ENCODE data around the gene ZNF219.

ZNF219 gene

DNA sequence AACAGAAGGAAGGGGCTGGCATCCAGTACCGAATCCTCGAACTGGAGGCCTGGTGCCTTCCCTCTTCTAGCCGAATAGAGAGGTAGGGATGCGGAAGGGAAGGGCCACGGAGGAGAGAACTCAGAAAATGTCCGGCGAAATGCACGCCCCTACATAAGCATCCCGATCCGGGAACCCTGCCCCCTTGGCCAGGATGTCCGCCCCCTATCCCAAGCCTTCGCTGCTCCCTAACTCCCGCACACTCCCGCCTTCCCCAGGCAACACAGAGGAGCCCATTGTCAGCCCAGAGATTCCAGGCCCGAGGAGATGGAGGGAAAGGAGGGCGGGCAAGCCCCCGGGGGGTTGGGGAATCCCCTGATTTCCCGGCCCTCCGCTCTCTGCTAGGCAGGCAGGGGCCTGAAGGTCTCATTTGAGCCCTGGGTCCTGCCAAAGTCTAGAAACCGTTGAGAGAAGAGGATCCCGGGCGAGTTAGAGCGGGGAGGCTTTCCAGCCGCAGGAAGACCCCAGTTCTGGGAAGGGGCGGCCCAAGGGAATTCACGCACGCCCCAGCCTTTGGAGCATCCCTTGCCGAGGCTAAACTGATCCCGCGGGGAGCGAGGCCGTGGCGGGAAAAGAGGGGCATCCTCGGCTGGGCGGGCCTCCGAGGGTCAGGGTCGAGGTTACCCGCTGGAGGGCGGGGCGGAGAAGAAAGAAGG lies 28.9 kb downstream of the ZNF219 start:
- Mint-ChIP-seq H3K27ac (no peak overlapping the region), H3K9me3 (no peaks in the 10 kb centered on the region)

DNA sequence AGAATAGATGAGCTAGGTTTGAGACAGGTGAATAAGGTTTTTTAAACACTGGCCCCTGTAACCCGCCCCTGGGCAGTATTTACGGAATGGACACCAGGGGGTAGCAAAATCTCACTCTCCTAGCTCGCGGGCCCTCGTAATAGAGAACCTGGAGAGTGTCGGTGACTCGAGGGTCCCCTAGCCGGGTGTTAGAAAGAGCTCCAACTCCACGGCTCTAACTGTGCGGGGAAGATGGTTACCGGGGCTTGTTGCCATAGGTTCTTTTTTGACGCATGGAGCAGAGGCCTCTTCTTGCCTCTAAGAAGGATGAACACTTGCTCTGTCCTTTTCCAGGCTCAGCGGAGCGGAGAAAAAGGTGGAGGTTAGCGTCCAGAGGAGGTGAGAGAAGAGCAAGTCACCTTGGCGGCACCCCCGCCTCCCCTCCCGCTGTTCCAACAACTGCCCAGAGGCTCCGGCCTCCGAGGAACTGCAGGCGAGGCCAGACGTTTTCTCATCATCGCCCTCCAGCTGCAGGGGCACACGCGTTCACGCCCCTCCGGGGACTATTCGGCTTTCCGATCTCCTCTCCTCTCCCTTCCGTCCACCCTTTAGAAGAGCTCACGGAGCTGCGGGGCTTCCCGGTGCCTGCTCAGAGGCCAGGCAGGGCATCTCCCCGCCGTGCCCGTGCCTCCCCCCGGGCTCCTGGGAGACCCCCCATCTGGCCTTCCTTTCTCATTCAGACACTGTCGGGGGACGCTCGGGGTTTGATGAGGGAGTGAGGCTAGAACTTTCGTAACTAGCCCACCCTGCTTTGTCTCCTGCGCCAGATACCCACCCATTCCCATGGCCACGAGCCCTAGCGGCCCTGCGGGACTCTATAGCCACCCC lies 29.7 kb downstream of the ZNF219 start:
- Mint-ChIP-seq H3K4me1 (peaks cover 27% of the 10 kb centered on the region), H3K9me3 (no peaks in the 10 kb centered on the region), H3K36me3 (no peaks in the 10 kb centered on the region), H3K4me3 (peak overlapping the region; percentile 80), H3K27ac (no peak overlapping the region), H3K27me3 (peaks cover 46% of the 10 kb centered on the region)

More for the DNA sequence above, 28.9 kb downstream of the ZNF219 start:
- peak overlapping the region; percentile 80 for H3K4me3 Mint-ChIP-seq
- peaks cover 27% of the 10 kb centered on the region for H3K4me1 Mint-ChIP-seq
- no peaks in the 10 kb centered on the region for H3K36me3 Mint-ChIP-seq
- H3K27me3 Mint-ChIP-seq, result peaks cover 46% of the 10 kb centered on the region

DNA sequence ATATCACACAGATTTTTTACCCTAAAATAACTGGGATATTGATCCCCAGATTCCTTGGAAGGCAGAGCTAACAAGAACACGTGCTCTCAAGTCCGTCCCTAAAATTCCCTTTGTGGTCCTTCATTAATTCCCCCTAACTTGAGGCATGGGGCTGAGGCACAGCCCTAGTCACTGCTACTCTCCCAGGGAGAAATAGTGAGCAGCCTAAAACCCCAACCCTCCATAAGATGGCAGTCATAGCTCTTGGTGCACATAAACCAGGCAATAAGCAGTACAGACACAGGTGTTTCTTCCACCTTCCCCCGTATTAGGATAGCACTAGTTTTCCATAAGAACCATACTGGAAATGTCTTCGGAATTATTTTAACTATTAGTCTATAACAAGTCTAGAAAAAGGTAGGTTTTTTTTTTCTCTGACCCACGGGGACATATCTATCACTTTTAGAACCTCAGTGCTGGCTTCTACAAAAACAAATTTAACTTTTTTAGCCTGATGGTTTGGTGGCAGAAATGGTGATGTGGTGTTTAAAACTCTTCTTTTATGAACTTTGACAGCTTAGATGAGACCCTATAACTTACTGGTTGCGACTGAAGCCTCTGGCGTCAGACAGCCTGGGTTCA lies 31.5 kb downstream of the ZNF219 start:
- Mint-ChIP-seq H3K27ac (no peak overlapping the region), H3K36me3 (no peaks in the 10 kb centered on the region), H3K4me1 (peaks cover 26% of the 10 kb centered on the region), H3K4me3 (no peak overlapping the region), H3K27me3 (peaks cover 44% of the 10 kb centered on the region), H3K9me3 (no peaks in the 10 kb centered on the region)

DNA sequence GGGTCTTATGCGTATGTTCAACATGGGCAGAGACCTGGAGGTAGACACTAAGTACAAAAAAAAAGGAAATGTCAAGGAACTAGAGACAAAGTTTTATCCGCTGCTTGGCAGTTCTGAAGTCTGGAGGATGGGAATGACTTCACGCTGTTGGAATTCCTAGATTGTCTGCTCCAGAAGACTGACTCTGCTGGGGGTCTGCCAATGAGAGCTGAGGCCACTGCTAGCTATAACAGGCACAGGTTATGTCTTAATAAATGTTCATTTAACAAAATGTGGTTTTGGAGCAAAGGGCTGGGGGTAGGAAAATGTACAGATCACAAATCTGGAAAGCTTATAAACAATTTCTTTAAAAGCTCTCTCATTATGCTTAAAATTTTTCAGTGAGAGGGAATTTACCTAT lies 35.0 kb downstream of the ZNF219 start:
- Mint-ChIP-seq H3K27ac (no peak overlapping the region), H3K36me3 (no peaks in the 10 kb centered on the region), H3K27me3 (peaks cover 27% of the 10 kb centered on the region), H3K4me3 (no peak overlapping the region), H3K9me3 (no peaks in the 10 kb centered on the region), H3K4me1 (peaks cover 2% of the 10 kb centered on the region)

DNA sequence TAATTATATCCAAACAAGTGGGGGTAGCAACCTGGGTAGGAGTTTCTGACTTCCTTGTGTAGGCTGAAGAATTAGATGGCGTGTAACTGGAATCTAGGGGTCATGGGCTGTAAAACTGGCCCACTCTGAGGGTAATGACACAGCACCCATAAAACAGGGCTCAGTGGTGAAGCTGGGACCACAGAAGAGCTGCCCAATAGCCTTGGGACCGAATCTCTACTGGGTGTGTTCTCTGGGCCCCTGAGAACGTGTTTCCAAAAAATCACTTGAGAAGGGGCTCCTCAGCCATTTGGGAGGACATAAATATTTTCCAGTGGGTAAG lies 37.1 kb downstream of the ZNF219 start:
- no peaks in the 10 kb centered on the region for H3K4me1 Mint-ChIP-seq
- H3K27me3 Mint-ChIP-seq, result peaks cover 16% of the 10 kb centered on the region

DNA sequence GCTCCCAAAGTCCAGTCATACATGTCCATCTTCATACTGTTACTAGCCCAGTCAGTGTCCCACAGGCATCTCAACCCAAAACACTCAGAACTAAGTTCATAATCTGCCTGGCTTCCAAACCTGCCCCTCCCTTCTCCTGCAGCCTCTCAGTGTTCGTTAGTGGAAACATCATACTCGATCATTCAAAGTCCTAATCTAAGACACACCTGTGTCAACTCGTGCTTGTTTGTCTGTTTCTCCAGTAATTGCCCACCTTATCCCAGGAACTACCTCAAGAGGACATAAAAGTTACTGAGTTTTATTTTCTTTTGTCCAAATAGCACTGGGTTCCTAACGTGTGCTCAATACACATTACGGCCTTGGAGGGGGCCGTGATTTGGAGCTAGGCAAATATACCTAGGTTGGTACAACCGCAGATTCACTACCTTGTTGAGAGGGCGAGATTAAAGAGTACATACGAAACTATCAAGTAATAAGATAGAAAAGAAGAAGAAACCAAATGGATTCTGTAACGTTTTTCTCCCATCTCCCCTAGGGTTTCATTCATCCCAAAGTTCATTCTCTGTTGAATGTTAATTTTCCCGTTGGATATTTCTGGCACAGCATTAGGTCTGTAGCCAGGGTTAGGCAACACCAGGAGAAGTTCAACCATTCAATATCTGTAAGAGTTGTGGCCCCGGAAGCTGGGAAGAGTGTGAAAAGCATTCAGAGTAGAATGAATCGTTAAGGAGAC lies 37.7 kb downstream of the ZNF219 start:
- Mint-ChIP-seq H3K4me1 (no peaks in the 10 kb centered on the region), H3K36me3 (no peaks in the 10 kb centered on the region)

More for the DNA sequence above, 37.1 kb downstream of the ZNF219 start:
- H3K9me3 Mint-ChIP-seq, result no peaks in the 10 kb centered on the region
- no peaks in the 10 kb centered on the region for H3K36me3 Mint-ChIP-seq
- H3K27ac Mint-ChIP-seq, result no peak overlapping the region
- no peak overlapping the region for H3K4me3 Mint-ChIP-seq

DNA sequence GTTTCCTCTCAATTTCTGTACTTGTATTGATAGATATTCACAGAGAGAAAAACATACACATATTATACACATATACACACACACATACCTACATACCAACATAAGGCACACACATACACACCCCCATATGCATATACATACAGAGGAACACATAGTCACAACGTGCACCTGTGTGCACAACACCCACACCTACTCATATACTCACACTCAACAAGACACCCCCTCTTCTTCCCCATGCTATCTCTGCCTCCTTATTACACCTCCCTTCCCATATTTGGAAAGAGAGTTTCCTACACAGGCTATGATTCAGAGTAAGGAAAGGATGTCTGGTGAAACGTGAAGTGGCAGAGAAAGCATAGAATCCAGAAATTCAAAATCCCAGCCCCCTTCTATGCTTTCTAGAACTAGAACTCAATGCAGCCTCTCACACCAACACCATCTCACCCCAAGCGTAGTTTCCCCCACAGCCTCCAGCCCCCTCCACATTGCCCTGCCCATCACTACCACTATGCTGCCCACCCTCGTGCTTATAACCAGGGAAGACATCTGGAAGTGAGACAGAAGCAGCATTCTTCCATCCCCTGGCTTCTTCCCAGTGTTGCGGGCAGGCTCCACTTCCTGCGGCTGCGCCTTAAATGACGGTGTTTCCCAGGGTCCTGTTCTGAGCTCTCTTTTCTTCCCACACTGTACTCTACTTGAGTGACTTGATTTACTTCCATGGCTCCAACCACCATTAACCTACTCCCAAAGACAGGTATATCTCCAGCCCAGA lies 38.4 kb downstream of the ZNF219 start:
- H3K4me3 Mint-ChIP-seq, result no peak overlapping the region
- H3K27ac Mint-ChIP-seq, result no peak overlapping the region
- H3K9me3 Mint-ChIP-seq, result no peaks in the 10 kb centered on the region
- H3K36me3 Mint-ChIP-seq, result no peaks in the 10 kb centered on the region
- peaks cover 8% of the 10 kb centered on the region for H3K27me3 Mint-ChIP-seq
- no peaks in the 10 kb centered on the region for H3K4me1 Mint-ChIP-seq

More for the DNA sequence above, 37.7 kb downstream of the ZNF219 start:
- Mint-ChIP-seq H3K27me3 (peaks cover 13% of the 10 kb centered on the region), H3K9me3 (no peaks in the 10 kb centered on the region), H3K4me3 (no peak overlapping the region), H3K27ac (no peak overlapping the region)

DNA sequence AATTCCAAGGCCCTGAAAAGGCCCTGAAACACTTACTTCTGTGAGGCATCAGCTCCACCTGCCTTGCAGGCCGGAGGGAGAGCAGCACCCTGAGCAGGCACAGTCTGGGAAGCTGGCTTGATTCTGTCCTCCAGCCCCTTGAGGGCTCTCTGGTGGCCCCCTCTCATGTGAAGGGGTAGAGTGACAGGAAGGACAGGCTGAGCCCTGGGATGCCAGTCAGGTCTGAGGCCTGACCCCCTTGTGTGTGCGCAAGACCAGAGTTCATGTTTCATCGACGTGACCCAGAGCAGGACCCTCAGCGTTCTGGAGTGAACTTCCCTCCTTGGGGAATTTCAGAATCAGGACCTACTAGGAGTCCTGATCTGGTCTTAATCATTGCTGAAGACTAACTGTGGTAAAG lies 39.6 kb downstream of the ZNF219 start:
- Mint-ChIP-seq H3K36me3 (no peaks in the 10 kb centered on the region), H3K9me3 (no peaks in the 10 kb centered on the region), H3K4me1 (no peaks in the 10 kb centered on the region), H3K27ac (no peak overlapping the region), H3K4me3 (no peak overlapping the region), H3K27me3 (peaks cover 7% of the 10 kb centered on the region)

DNA sequence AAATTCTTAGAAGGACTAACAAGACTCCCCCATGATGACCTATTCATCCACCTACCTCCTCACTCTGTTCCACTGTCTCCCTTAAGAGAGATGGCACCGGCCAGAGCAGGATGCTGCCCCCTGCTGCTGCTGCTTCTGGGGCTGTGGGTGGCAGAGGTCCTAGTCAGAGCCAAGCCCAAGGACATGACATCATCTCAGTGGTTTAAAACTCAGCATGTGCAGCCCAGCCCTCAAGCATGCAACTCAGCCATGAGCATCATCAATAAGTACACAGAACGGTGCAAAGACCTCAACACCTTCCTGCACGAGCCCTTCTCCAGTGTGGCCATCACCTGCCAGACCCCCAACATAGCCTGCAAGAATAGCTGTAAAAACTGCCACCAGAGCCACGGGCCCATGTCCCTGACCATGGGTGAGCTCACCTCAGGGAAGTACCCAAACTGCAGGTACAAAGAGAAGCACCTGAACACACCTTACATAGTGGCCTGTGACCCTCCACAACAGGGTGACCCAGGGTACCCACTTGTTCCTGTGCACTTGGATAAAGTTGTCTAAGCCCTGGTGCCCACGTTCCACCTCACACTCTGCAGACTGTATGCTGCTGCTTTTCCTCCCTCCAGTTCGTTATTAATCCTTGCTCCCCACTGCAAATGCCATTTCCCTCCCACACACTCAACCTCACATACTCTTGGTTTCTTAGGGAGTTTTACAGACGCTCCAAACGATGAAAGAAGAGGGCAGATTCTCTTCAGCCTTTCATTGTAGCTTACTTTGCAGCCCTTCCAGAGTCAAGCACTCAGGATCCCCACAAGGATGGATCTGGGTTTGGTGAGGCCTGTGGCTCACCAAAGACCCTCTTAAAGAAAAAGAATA lies 40.4 kb downstream of the ZNF219 start, which contains the start of gene RNASE8:
TSS of gene RNASE8 (plus strand) at position 20 of the 873 bp plus-strand sequence. CDS start at position 91, 71 bp downstream.
- H3K9me3 Mint-ChIP-seq, result no peaks in the 10 kb centered on the region
- H3K27ac Mint-ChIP-seq, result no peak within 1 kb of the TSS
- no peak within 1 kb of the TSS for H3K4me3 Mint-ChIP-seq
- H3K36me3 Mint-ChIP-seq, result no peaks in the 10 kb centered on the region
- no peaks in the 10 kb centered on the region for H3K4me1 Mint-ChIP-seq
- H3K27me3 Mint-ChIP-seq, result peaks cover 7% of the 10 kb centered on the region

DNA sequence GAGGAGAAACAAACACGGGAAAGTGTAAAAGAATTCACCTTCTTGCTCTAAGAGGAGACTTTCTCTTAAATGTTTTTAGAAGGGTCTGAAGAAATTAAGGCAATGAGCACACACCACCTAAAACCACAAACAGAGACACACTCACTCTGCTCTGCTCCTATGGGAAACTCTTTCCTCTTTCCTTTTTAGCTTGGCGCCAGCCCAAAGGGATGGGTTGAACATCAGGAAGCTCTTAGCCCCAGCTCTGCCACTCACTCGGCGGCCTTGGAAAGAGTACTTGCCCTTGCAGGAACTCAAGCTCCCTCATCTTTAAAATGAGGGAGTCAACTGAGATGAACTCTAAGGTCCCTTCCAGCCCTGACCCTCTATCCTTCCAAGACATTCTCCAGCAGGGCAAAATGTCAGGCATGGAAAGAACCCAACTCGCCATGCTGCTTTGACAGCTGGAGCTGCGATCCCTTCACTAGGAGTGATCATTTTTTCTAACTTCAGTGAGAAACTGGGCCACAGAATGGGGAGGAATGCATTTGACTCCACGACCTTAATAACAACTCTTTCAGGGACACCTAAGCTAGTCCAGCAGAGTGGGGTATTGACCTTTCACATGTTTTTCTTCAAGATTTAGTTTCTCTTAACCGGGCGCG lies 41.8 kb downstream of the ZNF219 start:
- Mint-ChIP-seq H3K4me1 (no peaks in the 10 kb centered on the region), H3K9me3 (no peaks in the 10 kb centered on the region), H3K36me3 (no peaks in the 10 kb centered on the region), H3K27me3 (peaks cover 2% of the 10 kb centered on the region), H3K4me3 (no peak overlapping the region), H3K27ac (no peak overlapping the region)

DNA sequence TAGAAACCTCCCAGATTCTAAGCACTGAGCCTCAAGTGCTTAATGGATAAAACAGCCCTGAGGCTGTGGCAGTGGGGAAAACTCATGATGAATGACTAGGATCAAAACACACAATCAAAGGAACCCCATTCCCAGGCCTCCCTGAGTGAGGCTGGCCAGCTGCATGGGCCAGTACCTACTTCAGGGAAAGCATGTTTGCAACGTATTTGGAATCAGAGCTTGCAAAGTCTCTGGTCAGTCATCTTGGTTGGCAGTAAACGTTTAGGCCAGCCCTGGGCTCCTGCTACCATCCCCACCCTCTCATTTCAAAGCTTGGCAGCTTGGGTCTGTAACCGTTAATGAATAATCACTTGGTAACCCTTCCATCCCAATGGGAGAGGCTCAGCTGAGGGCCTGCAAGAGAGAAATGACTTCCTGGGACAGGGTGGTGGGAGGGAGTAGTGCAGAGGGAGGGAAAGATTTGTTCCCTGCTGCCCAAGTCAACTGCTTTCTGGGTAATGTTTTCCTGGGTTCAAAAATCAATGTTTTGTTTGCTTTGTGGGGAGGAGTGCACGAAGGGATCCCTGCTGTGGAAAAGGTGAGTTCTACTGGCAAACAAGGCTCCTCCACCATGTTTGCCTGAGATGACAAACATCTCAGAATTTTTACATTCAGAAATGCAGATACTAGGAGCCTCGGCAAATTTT lies 42.9 kb downstream of the ZNF219 start:
- no peaks in the 10 kb centered on the region for H3K4me1 Mint-ChIP-seq
- no peak overlapping the region for H3K4me3 Mint-ChIP-seq
- no peaks in the 10 kb centered on the region for H3K36me3 Mint-ChIP-seq
- no peak overlapping the region for H3K27ac Mint-ChIP-seq
- peaks cover 2% of the 10 kb centered on the region for H3K27me3 Mint-ChIP-seq
- H3K9me3 Mint-ChIP-seq, result no peaks in the 10 kb centered on the region

DNA sequence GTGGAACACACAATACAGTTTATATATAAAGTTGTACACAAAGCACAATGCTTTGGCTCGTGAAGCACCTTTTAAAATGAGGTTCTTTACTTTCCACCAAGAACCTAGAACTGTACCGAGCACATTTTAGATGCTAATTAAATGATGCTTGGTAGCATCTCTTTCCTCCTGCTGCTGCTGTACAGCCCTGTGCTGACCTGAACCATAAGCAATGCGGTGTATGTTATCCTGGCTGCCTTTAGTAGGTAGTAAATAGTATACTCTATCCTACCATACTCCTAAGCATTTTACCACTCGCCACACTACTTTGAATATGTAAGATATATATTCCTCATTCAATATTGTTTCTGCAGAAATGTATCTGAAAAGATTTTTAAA lies 43.7 kb downstream of the ZNF219 start:
- Mint-ChIP-seq H3K36me3 (no peaks in the 10 kb centered on the region), H3K4me3 (no peak overlapping the region), H3K4me1 (no peaks in the 10 kb centered on the region), H3K27me3 (peaks cover under 1% of the 10 kb centered on the region), H3K9me3 (no peaks in the 10 kb centered on the region), H3K27ac (no peak overlapping the region)

DNA sequence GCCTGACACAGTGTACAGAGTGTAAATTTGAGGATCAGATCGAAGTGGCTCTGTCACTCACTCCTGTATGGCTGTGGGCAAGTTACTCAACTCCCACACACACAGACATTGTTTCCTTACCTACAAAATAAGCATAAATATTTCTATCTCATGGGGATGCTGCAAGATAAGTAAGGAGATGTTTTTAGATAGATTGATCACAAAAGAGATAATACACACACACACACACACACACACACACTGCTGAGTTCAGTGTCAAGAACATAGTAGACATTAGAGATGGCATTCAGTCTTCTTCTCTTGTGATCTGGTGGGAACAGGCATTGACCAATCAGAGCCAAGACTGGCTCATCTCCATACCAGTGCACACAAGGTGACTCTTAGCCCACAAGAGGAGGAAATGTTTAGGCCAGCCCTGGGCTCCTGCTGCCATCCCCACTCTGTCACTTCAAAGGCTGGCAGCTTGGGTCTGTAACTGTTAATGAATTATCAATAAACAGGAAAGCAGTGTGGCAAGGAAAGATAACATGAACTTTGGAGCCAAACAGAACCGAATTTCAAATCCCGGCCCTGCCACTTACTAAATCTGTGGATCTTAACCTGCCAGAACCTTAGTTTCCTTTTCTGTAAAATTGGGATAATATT lies 44.2 kb downstream of the ZNF219 start:
- no peaks in the 10 kb centered on the region for H3K27me3 Mint-ChIP-seq
- no peak overlapping the region for H3K27ac Mint-ChIP-seq
- no peak overlapping the region for H3K4me3 Mint-ChIP-seq
- H3K4me1 Mint-ChIP-seq, result no peaks in the 10 kb centered on the region
- H3K9me3 Mint-ChIP-seq, result no peaks in the 10 kb centered on the region
- H3K36me3 Mint-ChIP-seq, result no peaks in the 10 kb centered on the region

Measured in activated naive CD4-positive, alpha-beta T cell treated with anti-CD3 and anti-CD28 coated beads, Interleukin-2, amount 50 U/mL, for 24 hours (primary cell).